Breast epithelium (tissue), 4 donors: ENCODE measurements around the gene HIP1. TPM values are rescaled to one million over a fixed set of nuclear protein-coding genes. Genes with fewer than 3 reads are reported as not detected.
"Not testable (repeated sequence)": the region's sequence is repeated elsewhere in the genome, so short reads cannot be mapped to it uniquely, and the experiment has no call there.

Experiments
- DNase-seq, 2 donors: peaks; one replicate each; pipeline ENCODE4 v3.0.0-alpha.2; 2019; ENCODE audit warnings: low spot score in 2 of 2
- H3K27ac ChIP-seq, 2 donors: fragments of 200-600 bp; sonication (generic) in 1 of 2; one replicate each; pipeline ENCODE4 v1.5.1; 2016 to 2019; ENCODE audit warnings: mild to moderate bottlenecking in 1 of 2
- H3K27me3 ChIP-seq, 2 donors: fragments of 200-600 bp; sonication (generic) in 1 of 2; one replicate each; pipeline versions ENCODE4 v1.5.1 to v1.6.0; 2017 to 2019; ENCODE audit warnings: control low read depth in 1 of 2, mild to moderate bottlenecking in 1 of 2
- H3K36me3 ChIP-seq: fragments of 200-600 bp; one replicate; pipeline ENCODE4 v1.5.1; 2019
- H3K4me1 ChIP-seq, 2 donors: fragments of 200-600 bp; sonication (generic); one replicate each; pipeline ENCODE4 v1.5.1; 2016 to 2019; ENCODE audit warnings: control low read depth in 1 of 2
- H3K4me3 ChIP-seq, 3 donors: fragments of 200-600 bp; sonication (generic); 1 replicate in 2 of 3; 2 replicates in 1 of 3; pipeline ENCODE4 v1.5.1; 2016 to 2019; ENCODE audit warnings: mild to moderate bottlenecking in 3 of 3, moderate library complexity in 2 of 3
- H3K9me3 ChIP-seq, 2 donors: fragments of 200-600 bp; sonication (generic) in 1 of 2; one replicate each; pipeline ENCODE4 v1.5.1; 2016 to 2019; ENCODE audit warnings: control low read depth in 1 of 2
- CTCF ChIP-seq, 3 donors: fragments of 450-650 bp; IDR thresholded peaks; one replicate each; pipeline ENCODE4 v1.5.1; 2016 to 2017; ENCODE audit warnings: antibody characterized with exemption in 3 of 3, mild to moderate bottlenecking in 3 of 3, moderate library complexity in 3 of 3
- POLR2A ChIP-seq: fragments of 450-650 bp; IDR thresholded peaks from one replicate; pipeline ENCODE4 v1.6.1; 2016; ENCODE audit warnings: antibody characterized with exemption, mild to moderate bottlenecking, moderate library complexity
- POLR2AphosphoS5 ChIP-seq, 3 donors: sonication (generic); formaldehyde crosslinking; IDR thresholded peaks; one replicate each; pipeline ENCODE4 v1.6.1; 2017; ENCODE audit warnings: antibody characterized with exemption in 3 of 3
- intact Hi-C: fragments of 100-400 bp; cut with DNase I; formaldehyde crosslinking; loops from one replicate; pipeline ENCODE4 v1.15.1; 2023; ENCODE audit warnings: low total_unique reads
- total RNA-seq, 3 donors: library from RNA; depleted of rRNA; stranded (reverse); fragments of >200 nt; gene quantifications; one replicate each; pipeline ENCODE4 v1.1.0, GENCODE V29; 2016

The HIP1 gene
- total RNA-seq, 3 donors from 2014 or later = 20.6 to 24.6 (median 23.8) TPM

DNA sequence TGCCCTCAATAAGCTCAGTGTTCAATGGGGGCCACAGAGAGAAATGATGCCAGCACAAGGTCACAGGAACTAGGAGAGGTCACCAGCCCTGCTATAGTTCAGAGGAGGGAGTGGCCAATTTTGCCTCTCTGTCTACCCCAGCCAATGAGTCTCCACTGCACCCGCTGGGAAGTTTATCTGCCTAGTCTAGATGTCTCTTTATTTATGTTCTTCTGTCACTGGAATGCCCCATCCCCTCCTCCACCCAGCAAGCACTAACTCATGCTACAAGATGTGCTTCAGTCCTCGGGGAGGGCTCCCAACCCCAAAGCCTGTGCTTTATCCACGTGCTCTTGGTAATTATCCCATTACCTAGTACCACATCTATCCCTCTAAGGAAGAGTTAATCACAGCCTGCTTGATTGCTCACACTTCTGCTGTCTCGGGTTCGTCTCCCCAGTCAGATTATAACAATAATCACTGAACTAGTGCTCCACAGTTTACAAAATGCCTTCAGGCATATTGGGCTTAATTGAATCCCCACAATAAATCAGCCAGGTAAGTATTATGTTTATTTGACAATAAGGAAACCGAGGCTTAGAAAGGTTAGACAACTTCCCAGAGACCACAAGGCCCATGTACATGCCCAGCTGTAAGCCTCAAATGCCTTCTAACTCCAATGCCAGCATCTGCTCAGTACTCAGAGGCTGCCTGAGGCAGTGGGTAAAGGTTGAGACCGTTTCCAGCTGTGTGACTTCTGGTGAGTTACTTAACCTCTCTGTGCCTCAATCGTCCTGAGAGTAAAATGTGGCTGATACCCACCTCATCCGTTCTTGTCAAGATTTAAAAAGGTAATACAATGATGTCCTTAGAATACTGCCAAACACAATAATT, 3.9 kb downstream of the HIP1 start:
- H3K9me3 ChIP-seq = no peaks in the 10 kb centered on the region
- no peaks in the 10 kb centered on the region for H3K4me1 ChIP-seq
- no peaks in the 10 kb centered on the region for H3K36me3 ChIP-seq
- H3K4me3 ChIP-seq = no peak overlapping the region
- no peak overlapping the region for H3K27ac ChIP-seq
- intact Hi-C loops = no loop called here
- DNase-seq = no peak
- H3K27me3 ChIP-seq = no peaks in the 10 kb centered on the region
- no peak for TF ChIP-seq CTCF (IDR thresholded peaks at IDR 0.05)
- TF ChIP-seq POLR2AphosphoS5 (IDR thresholded peaks at IDR 0.05) = no peak
- no peak for TF ChIP-seq POLR2A

DNA sequence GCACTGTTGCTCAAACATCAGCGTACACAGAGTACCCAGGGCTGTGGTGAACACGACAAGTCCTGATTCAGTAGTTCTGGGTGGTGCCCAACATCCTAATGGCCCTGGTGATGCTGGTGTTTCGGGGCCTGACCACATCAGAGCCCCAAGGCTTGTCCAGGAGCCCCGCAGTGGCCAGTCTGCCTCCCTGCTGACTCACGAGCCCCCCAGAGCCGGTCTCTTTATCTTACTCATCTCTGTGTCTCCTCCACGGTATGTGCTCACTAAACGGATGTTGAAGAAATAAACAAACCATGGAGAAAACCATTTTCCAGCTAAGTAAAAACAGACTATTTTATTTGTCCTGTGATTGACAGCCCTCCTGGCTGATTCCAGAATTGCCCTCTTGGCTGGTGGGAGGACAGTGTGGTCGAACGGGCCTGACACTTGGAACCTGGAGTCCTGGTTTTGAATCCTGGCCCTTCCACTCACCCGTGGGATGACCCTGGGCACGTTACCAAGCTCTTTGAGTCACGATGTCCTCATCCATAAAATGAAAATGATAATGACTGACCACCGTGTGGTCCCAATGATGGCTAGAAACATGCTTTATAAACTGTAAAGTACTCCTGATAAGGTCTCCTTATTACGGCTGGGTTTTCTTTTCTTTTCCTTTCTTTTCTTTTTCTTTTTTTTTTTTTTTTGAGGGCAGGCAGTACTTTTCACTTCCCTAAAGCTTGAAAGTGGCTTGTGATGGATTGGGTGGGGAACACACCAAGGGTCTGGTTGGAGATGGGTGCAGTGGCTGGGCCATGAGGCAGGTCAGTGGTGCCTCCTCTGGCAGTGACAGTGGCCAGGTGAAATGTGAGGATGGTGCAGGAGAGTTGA, 5.7 kb downstream of the HIP1 start:
- H3K4me3 ChIP-seq = no peak overlapping the region

DNA sequence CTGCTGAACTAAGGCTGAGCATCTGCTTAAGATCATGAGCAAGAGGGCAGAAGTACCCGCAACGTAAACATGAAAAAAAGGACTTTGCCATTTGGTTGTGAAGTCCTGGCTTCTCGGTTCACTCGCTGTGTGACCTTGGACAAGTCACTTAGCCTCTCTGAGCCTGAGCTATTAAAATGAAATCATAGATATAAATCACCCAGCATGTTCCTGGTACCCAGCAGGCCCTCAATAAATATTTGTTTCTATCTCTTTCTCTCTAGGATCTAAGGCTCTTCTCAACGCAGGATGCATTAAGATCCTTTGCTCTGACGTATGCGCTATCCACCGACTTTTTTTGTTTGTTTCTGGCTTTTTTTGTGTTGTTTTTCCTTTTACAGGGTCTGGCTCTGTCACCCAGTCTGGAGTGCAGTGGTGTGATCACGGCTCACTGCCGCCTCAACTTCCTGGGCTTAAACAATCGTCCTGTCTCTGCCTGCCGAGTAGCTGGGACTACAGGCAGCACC, 6.7 kb downstream of the HIP1 start:
- H3K27ac ChIP-seq = peak overlapping the region in 1 of 2 donors; percentile 38

More for the DNA sequence above, 5.7 kb downstream of the HIP1 start:
- TF ChIP-seq CTCF (IDR thresholded peaks at IDR 0.05) (no peak), POLR2A (no peak), POLR2AphosphoS5 (IDR thresholded peaks at IDR 0.05) (no peak)
- H3K36me3 ChIP-seq = no peaks in the 10 kb centered on the region
- no peaks in the 10 kb centered on the region for H3K4me1 ChIP-seq
- intact Hi-C loops = no loop called here
- peak overlapping the region in 1 of 2 donors; percentile 38 for H3K27ac ChIP-seq
- H3K27me3 ChIP-seq = no peaks in the 10 kb centered on the region
- no peaks in the 10 kb centered on the region for H3K9me3 ChIP-seq
- DNase-seq = no peak

DNA sequence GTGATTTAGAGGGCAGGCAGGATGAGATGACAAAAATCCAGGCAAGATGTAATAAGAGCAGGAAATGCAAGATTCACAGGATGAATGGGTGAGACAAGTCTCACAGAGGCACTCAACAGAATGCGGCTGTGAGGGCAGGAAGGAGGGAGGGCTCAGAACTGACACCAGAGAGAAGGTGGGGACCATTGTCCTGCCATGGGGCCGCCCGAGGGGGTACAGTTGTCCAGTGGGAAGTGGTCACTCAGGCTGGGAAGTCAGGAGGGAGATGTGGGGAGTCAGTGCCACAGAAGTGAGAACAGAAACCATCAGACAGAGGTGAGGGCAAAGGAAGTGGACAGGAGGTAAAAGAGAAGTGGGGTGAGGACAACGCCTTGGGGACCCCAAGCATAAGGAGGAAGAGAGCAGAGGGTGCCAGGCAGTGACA, 8.9 kb downstream of the HIP1 start:
- Histone ChIP-seq H3K4me3 (no peak overlapping the region), H3K36me3 (no peaks in the 10 kb centered on the region), H3K4me1 (no peaks in the 10 kb centered on the region), H3K9me3 (no peaks in the 10 kb centered on the region), H3K27ac (peak overlapping the region in 1 of 2 donors; percentile 21), H3K27me3 (no peaks in the 10 kb centered on the region)
- intact Hi-C loops = no loop called here
- TF ChIP-seq POLR2AphosphoS5 (IDR thresholded peaks at IDR 0.05) (no peak), CTCF (IDR thresholded peaks at IDR 0.05) (no peak)
- DNase-seq = no peak

More for the DNA sequence above, 6.7 kb downstream of the HIP1 start:
- Histone ChIP-seq H3K4me3 (no peak overlapping the region), H3K9me3 (no peaks in the 10 kb centered on the region), H3K36me3 (no peaks in the 10 kb centered on the region), H3K27me3 (no peaks in the 10 kb centered on the region), H3K4me1 (no peaks in the 10 kb centered on the region)
- no peak for DNase-seq
- intact Hi-C loops = no loop called here
- no peak for TF ChIP-seq POLR2A

DNA sequence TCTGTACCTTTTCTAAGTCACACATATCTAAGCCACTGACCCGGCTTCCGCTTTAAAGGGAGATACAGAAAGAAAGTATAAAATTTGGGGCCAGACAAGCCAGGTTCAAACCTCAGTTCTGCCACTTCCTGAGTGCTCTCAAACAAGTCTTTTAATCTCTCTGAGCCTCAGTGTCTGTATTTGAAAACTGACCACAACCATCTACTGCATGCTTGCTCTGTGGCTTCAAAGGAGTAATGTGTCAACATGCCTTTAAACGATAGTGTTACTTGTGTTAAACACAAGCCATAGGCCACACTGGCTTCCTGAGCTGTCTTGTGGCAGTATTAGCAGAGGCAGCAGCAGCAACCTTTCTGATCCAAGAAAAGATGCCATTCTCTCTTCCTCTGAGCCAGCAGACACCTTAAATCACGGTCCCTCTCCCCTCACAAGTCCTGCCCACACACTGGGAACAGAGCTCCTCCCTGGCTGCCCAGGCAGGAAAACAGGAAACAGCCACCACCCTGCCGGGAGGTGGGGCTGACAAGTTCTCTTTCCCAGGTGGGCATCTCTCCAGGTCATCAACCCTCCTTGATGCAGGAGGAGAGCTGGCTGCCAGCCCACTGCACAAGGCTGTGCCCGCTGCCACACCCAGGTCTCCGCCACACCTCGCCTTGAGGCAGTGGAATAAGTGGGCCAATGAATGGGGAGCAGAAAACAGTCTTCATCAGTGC, 10.7 kb downstream of the HIP1 start:
- H3K4me1 ChIP-seq = no peaks in the 10 kb centered on the region
- intact Hi-C loops = no loop called here
- no peaks in the 10 kb centered on the region for H3K27me3 ChIP-seq
- TF ChIP-seq POLR2A = no peak
- TF ChIP-seq POLR2AphosphoS5 (IDR thresholded peaks at IDR 0.05) = no peak
- TF ChIP-seq CTCF (IDR thresholded peaks at IDR 0.05) = no peak
- no peaks in the 10 kb centered on the region for H3K36me3 ChIP-seq
- H3K4me3 ChIP-seq = peak overlapping the region in 2 of 3 donors; percentile 5 to 36
- DNase-seq = peak; percentile 60
- peak overlapping the region; percentile 68 to 73 for H3K27ac ChIP-seq
- no peaks in the 10 kb centered on the region for H3K9me3 ChIP-seq

GRCh38 chr7:75727351-75727750, 11.4 kb downstream of the HIP1 start:
- H3K27me3 ChIP-seq, H3K9me3 ChIP-seq, H3K36me3 ChIP-seq, intact Hi-C loops, DNase-seq, H3K4me3 ChIP-seq, H3K27ac ChIP-seq, H3K4me1 ChIP-seq: not testable (repeated sequence)
